Peyer's patch (tissue), 4 donors: ENCODE results near the gene TUB.

Experiments used
- CTCF ChIP-seq, 6 experiments: fragments of 450-650 bp in 4 of 6; fragments of 200-600 bp in 2 of 6; sonication (generic) in 1 of 6; IDR thresholded peaks; one replicate each; pipeline ENCODE4 v1.5.1; 2017 to 2019; ENCODE audit warnings: antibody characterized with exemption in 6 of 6, mild to moderate bottlenecking in 3 of 6, moderate library complexity in 1 of 6
- POLR2A ChIP-seq, 2 donors: fragments of 450-650 bp; IDR thresholded peaks; one replicate each; pipeline ENCODE4 v1.5.1; 2017; ENCODE audit warnings: antibody characterized with exemption in 2 of 2, mild to moderate bottlenecking in 2 of 2, moderate library complexity in 2 of 2

DNA sequence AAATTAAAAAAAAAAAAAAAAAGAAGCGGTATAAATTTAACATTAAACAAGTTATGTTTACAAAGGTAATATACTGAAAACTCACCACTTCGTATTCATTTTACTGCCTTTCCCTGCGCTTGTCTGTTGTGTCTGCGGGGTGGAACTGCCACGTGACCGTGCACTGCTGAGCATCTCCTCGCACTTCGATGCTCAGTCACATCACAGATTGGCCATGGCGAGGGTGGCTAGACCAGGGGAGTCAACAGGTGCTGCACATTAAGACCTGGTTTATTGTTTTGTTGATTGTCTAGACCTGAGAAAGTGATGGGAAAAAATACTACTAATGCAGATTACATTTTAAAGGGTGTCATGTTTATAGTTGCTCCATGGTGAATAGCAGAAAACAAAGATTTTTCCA, 22.8 kb upstream of the TUB start:
- TF ChIP-seq POLR2A (IDR thresholded peaks at IDR 0.05) (no peak), CTCF (IDR thresholded peaks at IDR 0.05) (no peak)
